ENCODE results near the gene WBP11.

Gene WBP11

DNA sequence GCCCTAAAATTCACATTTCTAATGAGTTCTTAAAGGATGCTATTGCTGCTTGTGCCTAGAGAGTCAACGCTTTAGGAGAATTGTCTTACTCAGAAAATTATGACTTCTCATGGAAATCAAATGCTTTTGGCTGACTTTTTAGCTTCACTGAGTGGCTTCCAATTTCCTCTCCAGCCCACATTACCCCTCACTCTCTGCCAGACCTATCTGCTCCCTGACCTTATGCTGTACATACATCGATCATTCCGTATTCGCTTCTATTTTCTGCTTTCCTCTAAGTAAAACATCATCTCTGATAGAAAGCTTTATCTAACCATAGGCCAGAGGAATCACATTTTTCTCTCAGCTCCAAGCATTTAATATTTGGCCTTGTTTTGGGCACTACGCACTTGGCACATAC is 23.2 kb upstream of the WBP11 start:
- Histone ChIP-seq H3K36me3 (ENCODE audit: control insufficient read depth in 1 of 2, insufficient read depth in 2 of 2, low read length in 2 of 2) (no peaks in the 10 kb centered on the region), H3K27ac (ENCODE audit: low read depth, low read length) (no peak overlapping the region), H3K27me3 (ENCODE audit: control insufficient read depth in 1 of 2, insufficient read depth in 2 of 2, low read length in 2 of 2) (no peaks in the 10 kb centered on the region), H3K4me1 (ENCODE audit: control insufficient read depth in 1 of 2, insufficient read depth in 2 of 2, low read length in 2 of 2) (no peaks in the 10 kb centered on the region), H3K9me3 (ENCODE audit: control insufficient read depth in 1 of 2, low read length in 2 of 2) (no peaks in the 10 kb centered on the region), H3K9ac (ENCODE audit: low read depth in 1 of 2, low read length in 2 of 2) (no peak overlapping the region), H3K4me3 (ENCODE audit: low read depth in 1 of 2, low read length in 2 of 2) (no peak overlapping the region)

DNA sequence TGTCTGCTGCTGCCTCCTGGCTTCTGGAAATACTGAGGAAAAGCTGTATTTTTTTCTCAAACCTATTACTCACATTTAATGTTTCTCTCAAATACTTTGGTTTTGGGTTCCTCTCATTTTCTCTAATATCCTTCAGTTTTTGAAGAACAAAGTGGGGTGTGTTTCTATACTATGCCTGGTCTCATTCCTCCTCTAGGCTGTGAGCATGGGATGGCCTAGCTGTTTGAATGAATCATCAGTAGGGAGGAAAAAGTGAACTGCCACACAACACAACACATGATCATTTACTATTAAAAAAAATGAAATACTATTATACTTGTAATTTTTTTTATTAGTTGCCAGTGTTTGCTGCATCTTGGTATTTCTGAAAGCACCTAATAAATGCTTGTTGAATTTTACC is 22.0 kb upstream of the WBP11 start:
- H3K27me3 ChIP-seq (ENCODE audit: control insufficient read depth in 1 of 2, insufficient read depth in 2 of 2, low read length in 2 of 2) = no peaks in the 10 kb centered on the region
- no peaks in the 10 kb centered on the region for H3K4me1 ChIP-seq (ENCODE audit: control insufficient read depth in 1 of 2, insufficient read depth in 2 of 2, low read length in 2 of 2)
- no peak overlapping the region for H3K27ac ChIP-seq (ENCODE audit: low read depth, low read length)
- no peaks in the 10 kb centered on the region for H3K36me3 ChIP-seq (ENCODE audit: control insufficient read depth in 1 of 2, insufficient read depth in 2 of 2, low read length in 2 of 2)
- no peaks in the 10 kb centered on the region for H3K9me3 ChIP-seq (ENCODE audit: control insufficient read depth in 1 of 2, low read length in 2 of 2)
- no peak overlapping the region for H3K4me3 ChIP-seq (ENCODE audit: low read depth in 1 of 2, low read length in 2 of 2)
- H3K9ac ChIP-seq (ENCODE audit: low read depth in 1 of 2, low read length in 2 of 2) = no peak overlapping the region

DNA sequence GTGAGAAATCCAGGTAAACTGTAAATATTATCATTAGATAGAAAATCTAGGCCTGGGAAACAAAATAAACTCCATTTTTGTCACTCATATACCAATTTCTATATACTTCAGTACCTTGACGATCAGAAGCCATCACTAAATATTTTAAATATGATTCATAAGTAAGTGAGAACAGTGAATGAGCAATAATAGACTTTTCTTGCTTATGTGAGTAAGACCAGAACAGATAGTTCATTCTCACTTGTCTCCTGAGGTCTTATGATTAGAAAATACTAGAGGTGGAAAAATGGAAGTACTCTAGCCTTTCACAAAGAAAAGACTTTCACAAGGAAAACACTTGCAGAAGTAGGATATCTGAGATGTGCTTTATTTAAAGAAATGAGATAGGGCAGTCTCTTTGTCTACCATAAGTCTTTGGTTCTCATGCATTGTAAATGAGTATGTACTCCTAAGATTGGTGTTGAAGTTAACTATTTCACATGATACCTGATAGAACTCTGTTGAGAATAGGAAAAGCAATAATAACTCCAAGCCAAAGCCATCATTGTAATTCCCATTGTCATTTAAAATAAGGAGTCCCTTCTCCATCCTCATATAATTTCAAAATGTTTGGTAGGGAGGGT is 20.8 kb upstream of the WBP11 start:
- H3K9me3 ChIP-seq (ENCODE audit: control insufficient read depth in 1 of 2, low read length in 2 of 2) = no peaks in the 10 kb centered on the region
- H3K27me3 ChIP-seq (ENCODE audit: control insufficient read depth in 1 of 2, insufficient read depth in 2 of 2, low read length in 2 of 2) = no peaks in the 10 kb centered on the region
- H3K4me1 ChIP-seq (ENCODE audit: control insufficient read depth in 1 of 2, insufficient read depth in 2 of 2, low read length in 2 of 2) = no peaks in the 10 kb centered on the region
- no peak overlapping the region for H3K4me3 ChIP-seq (ENCODE audit: low read depth in 1 of 2, low read length in 2 of 2)
- H3K9ac ChIP-seq (ENCODE audit: low read depth in 1 of 2, low read length in 2 of 2) = no peak overlapping the region
- no peaks in the 10 kb centered on the region for H3K36me3 ChIP-seq (ENCODE audit: control insufficient read depth in 1 of 2, insufficient read depth in 2 of 2, low read length in 2 of 2)
- no peak overlapping the region for H3K27ac ChIP-seq (ENCODE audit: low read depth, low read length)

DNA sequence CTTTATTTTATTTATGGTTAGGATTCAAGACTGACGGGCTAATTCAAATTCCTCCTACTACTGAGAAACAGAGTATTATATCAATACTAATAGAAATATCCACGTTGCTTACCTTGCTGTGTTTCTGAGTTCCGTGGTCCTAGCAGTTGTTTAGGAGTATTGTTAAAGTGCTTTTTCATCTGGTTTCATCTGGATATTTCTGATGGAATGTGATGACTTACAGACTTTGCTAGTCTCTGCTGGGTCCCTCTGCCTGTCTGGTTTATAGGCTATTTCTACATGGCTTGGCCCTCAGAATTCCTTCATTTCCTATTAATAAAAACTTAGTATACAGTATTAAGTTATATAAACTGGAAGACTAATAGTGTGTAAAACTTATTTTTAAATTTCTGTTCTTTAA is 10.7 kb upstream of the WBP11 start, which contains the start of gene SMCO3:
Gene SMCO3, minus strand, starts transcription at position 169 of the 400 bp plus-strand sequence. CDS start 7,502 bp downstream, outside the sequence.
- no peaks in the 10 kb centered on the region for H3K36me3 ChIP-seq (ENCODE audit: control insufficient read depth in 1 of 2, insufficient read depth in 2 of 2, low read length in 2 of 2)

DNA sequence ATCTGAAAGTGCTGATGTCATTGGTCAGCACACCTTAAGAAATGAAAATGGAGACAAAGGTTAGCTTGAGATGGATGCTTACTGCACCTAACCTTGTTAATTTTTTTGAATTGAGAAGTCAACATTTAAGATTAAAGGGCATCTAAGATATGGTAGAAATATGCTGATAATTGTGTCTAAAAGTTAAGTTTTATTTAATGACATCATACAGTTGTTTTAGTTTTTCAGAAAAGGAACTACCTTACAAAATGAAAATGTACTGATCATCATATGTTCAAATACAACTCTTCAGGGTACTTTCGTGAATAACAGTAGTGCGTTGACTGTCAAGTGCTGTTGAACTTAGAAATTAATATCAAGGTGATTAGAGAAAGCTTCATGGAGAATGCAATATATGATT is 8.2 kb upstream of the WBP11 start:
- Histone ChIP-seq H3K4me3 (ENCODE audit: low read depth in 1 of 2, low read length in 2 of 2) (no peak overlapping the region), H3K4me1 (ENCODE audit: control insufficient read depth in 1 of 2, insufficient read depth in 2 of 2, low read length in 2 of 2) (no peaks in the 10 kb centered on the region), H3K27me3 (ENCODE audit: control insufficient read depth in 1 of 2, insufficient read depth in 2 of 2, low read length in 2 of 2) (no peaks in the 10 kb centered on the region), H3K36me3 (ENCODE audit: control insufficient read depth in 1 of 2, insufficient read depth in 2 of 2, low read length in 2 of 2) (no peaks in the 10 kb centered on the region), H3K9ac (ENCODE audit: low read depth in 1 of 2, low read length in 2 of 2) (no peak overlapping the region), H3K27ac (ENCODE audit: low read depth, low read length) (no peak overlapping the region), H3K9me3 (ENCODE audit: control insufficient read depth in 1 of 2, low read length in 2 of 2) (no peaks in the 10 kb centered on the region)

More for the DNA sequence above, 10.7 kb upstream of the WBP11 start, which contains the start of gene SMCO3:
- Histone ChIP-seq H3K27ac (ENCODE audit: low read depth, low read length) (no peak within 1 kb of the TSS), H3K27me3 (ENCODE audit: control insufficient read depth in 1 of 2, insufficient read depth in 2 of 2, low read length in 2 of 2) (no peaks in the 10 kb centered on the region), H3K4me3 (ENCODE audit: low read depth in 1 of 2, low read length in 2 of 2) (no peak within 1 kb of the TSS), H3K4me1 (ENCODE audit: control insufficient read depth in 1 of 2, insufficient read depth in 2 of 2, low read length in 2 of 2) (no peaks in the 10 kb centered on the region), H3K9me3 (ENCODE audit: control insufficient read depth in 1 of 2, low read length in 2 of 2) (no peaks in the 10 kb centered on the region), H3K9ac (ENCODE audit: low read depth in 1 of 2, low read length in 2 of 2) (no peak within 1 kb of the TSS)

DNA sequence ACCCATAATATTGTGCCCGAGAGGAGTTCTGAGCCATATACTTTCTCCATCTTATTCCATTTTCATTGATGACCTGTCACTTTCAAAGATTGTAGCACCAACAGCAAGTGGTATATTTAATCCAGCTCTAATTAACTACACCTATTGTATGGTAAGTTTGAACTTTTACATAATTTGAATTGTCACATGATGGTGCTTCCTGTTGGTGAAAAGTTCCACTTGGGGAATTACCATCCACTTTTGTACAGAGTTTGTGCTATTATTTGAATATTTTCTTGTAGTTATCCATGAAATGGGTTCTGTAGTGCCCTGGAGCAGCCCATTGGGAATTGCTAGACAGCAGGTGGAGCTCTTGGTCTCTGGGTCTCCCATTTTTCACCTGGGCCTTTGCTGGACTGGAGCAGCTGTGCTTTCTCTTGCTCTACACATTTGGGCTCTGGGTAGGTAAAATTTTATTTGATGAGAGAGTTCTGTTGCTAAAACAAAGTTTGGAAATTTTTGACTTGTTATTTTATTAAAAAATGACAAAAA is 7.7 kb upstream of the WBP11 start:
- Histone ChIP-seq H3K27me3 (ENCODE audit: control insufficient read depth in 1 of 2, insufficient read depth in 2 of 2, low read length in 2 of 2) (no peaks in the 10 kb centered on the region), H3K9me3 (ENCODE audit: control insufficient read depth in 1 of 2, low read length in 2 of 2) (no peaks in the 10 kb centered on the region)

DNA sequence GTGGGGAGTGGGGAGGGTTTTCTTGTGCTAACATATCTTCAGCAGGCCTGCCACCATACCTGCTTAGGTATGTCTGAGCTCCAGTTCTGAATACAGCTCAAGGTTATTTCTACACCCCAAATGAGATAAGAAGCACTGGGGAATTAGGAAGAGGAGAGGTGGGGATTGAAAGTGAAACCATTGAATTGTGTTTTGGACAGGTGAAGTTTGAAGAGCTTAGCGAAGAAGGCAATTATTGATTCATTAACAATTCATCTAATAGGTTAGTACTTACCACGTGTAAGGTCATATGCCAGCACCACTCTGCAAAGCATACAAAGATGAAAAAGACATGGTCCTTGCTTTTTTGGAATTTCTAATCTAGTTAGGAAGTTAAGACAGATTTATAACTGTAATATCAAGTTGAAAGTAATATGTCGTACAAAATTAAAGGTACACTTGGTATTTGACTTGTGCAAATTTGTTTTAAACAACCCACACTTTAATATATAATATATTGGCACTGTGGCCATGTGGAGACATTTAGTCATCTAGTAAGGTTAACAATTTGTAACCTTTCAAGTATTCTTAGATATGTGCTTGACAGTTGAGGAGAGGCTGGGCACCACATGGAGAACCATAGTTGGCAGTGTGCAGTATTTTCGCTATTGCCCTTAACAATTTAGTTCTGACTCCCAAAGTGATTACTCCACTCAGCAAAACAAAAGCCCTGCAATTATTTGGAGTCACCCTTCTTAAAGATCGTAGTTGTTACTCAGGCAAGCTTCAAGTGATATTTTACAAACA is 7.1 kb upstream of the WBP11 start:
- Histone ChIP-seq H3K27me3 (ENCODE audit: control insufficient read depth in 1 of 2, insufficient read depth in 2 of 2, low read length in 2 of 2) (no peaks in the 10 kb centered on the region), H3K9me3 (ENCODE audit: control insufficient read depth in 1 of 2, low read length in 2 of 2) (no peaks in the 10 kb centered on the region), H3K27ac (ENCODE audit: low read depth, low read length) (no peak overlapping the region), H3K9ac (ENCODE audit: low read depth in 1 of 2, low read length in 2 of 2) (no peak overlapping the region), H3K4me3 (ENCODE audit: low read depth in 1 of 2, low read length in 2 of 2) (no peak overlapping the region), H3K36me3 (ENCODE audit: control insufficient read depth in 1 of 2, insufficient read depth in 2 of 2, low read length in 2 of 2) (no peaks in the 10 kb centered on the region), H3K4me1 (ENCODE audit: control insufficient read depth in 1 of 2, insufficient read depth in 2 of 2, low read length in 2 of 2) (no peaks in the 10 kb centered on the region)

More for the DNA sequence above, 7.7 kb upstream of the WBP11 start:
- Histone ChIP-seq H3K27ac (ENCODE audit: low read depth, low read length) (no peak overlapping the region), H3K4me1 (ENCODE audit: control insufficient read depth in 1 of 2, insufficient read depth in 2 of 2, low read length in 2 of 2) (no peaks in the 10 kb centered on the region), H3K36me3 (ENCODE audit: control insufficient read depth in 1 of 2, insufficient read depth in 2 of 2, low read length in 2 of 2) (no peaks in the 10 kb centered on the region), H3K4me3 (ENCODE audit: low read depth in 1 of 2, low read length in 2 of 2) (no peak overlapping the region), H3K9ac (ENCODE audit: low read depth in 1 of 2, low read length in 2 of 2) (no peak overlapping the region)

DNA sequence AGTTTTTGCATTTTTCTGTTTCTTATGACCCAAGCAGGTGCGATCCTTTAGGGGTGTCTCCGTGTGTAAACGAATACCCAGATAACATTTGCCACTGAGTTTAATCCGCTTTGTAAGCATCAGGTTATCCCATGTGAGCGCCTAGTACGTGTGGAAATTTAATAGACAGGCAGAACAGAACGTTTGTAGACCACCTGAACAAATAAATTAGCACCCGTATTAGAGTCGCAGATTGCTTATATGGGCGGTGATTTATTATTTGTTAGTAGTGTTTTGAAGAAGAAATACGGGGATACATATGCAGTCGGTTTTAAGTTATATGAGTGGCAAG is 517 bp upstream of the WBP11 start:
- Histone ChIP-seq H3K9me3 (ENCODE audit: control insufficient read depth in 1 of 2, low read length in 2 of 2) (no peaks in the 10 kb centered on the region), H3K9ac (ENCODE audit: low read depth in 1 of 2, low read length in 2 of 2) (peak overlapping the region; percentile 79 to 97), H3K27ac (ENCODE audit: low read depth, low read length) (no peak overlapping the region), H3K4me1 (ENCODE audit: control insufficient read depth in 1 of 2, insufficient read depth in 2 of 2, low read length in 2 of 2) (peaks cover 13 to 22% of the 10 kb centered on the region in 2 donors), H3K36me3 (ENCODE audit: control insufficient read depth in 1 of 2, insufficient read depth in 2 of 2, low read length in 2 of 2) (peaks cover 4 to 5% of the 10 kb centered on the region in 2 donors), H3K4me3 (ENCODE audit: low read depth in 1 of 2, low read length in 2 of 2) (peak overlapping the region; percentile 99), H3K27me3 (ENCODE audit: control insufficient read depth in 1 of 2, insufficient read depth in 2 of 2, low read length in 2 of 2) (no peaks in the 10 kb centered on the region)

DNA sequence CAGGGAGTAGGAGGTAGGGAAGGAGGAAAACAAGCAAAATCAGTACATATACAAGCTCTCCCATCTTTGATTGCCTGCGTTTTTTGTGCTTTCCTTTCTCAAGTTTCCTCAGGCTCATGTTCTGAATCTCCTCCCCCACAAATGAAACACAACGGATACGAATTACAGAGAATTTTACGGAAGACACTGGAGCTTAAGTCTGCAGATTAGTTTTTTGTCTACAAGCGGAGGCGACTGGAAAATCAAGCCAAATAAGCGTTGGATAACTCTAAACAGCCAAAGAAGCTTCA is 612 bp downstream of the WBP11 start:
- H3K4me1 ChIP-seq (ENCODE audit: control insufficient read depth in 1 of 2, insufficient read depth in 2 of 2, low read length in 2 of 2) = peaks cover 13 to 22% of the 10 kb centered on the region in 2 donors
- no peaks in the 10 kb centered on the region for H3K27me3 ChIP-seq (ENCODE audit: control insufficient read depth in 1 of 2, insufficient read depth in 2 of 2, low read length in 2 of 2)
- peak overlapping the region; percentile 99 for H3K4me3 ChIP-seq (ENCODE audit: low read depth in 1 of 2, low read length in 2 of 2)
- H3K36me3 ChIP-seq (ENCODE audit: control insufficient read depth in 1 of 2, insufficient read depth in 2 of 2, low read length in 2 of 2) = peaks cover 4 to 14% of the 10 kb centered on the region in 2 donors
- H3K27ac ChIP-seq (ENCODE audit: low read depth, low read length) = peak overlapping the region; percentile 84
- peak overlapping the region; percentile 95 to 97 for H3K9ac ChIP-seq (ENCODE audit: low read depth in 1 of 2, low read length in 2 of 2)
- H3K9me3 ChIP-seq (ENCODE audit: control insufficient read depth in 1 of 2, low read length in 2 of 2) = no peaks in the 10 kb centered on the region

DNA sequence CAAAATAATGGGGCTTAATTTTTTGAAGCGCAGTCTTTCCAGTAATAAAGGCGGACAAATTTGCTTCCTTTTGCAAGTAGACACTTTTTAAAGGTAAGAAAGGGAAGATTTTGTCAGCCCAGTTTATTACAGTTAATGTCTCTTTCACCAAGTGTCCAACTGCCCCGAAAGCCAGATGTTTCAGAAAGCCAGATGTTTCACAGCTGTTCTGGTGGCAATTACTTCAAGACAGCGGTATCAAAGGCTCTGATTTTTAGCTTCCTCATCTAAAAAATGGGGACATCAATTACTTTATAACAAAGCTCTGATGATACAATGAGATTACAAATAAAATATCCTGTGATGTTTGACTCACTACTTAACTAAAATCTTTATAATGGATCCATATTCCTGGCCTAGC is 1.0 kb downstream of the WBP11 start:
- Histone ChIP-seq H3K4me3 (ENCODE audit: low read depth in 1 of 2, low read length in 2 of 2) (peak overlapping the region; percentile 99), H3K27ac (ENCODE audit: low read depth, low read length) (no peak overlapping the region), H3K9ac (ENCODE audit: low read depth in 1 of 2, low read length in 2 of 2) (peak overlapping the region in 1 of 2 donors; percentile 97)

More for the DNA sequence above, 1.0 kb downstream of the WBP11 start:
- H3K9me3 ChIP-seq (ENCODE audit: control insufficient read depth in 1 of 2, low read length in 2 of 2) = no peaks in the 10 kb centered on the region
- peaks cover 13 to 22% of the 10 kb centered on the region in 2 donors for H3K4me1 ChIP-seq (ENCODE audit: control insufficient read depth in 1 of 2, insufficient read depth in 2 of 2, low read length in 2 of 2)
- H3K36me3 ChIP-seq (ENCODE audit: control insufficient read depth in 1 of 2, insufficient read depth in 2 of 2, low read length in 2 of 2) = peaks cover 8 to 19% of the 10 kb centered on the region in 2 donors
- H3K27me3 ChIP-seq (ENCODE audit: control insufficient read depth in 1 of 2, insufficient read depth in 2 of 2, low read length in 2 of 2) = no peaks in the 10 kb centered on the region

All from duodenal mucosa (tissue), 2 donors.